ENCODE results near the gene RS1.

Gene RS1

GRCh38 chrX:18643243-18643642, 28.7 kb downstream of the RS1 start:
- no peaks in the 10 kb centered on the region for H3K4me1 ChIP-seq (ENCODE audit: control insufficient read depth in 1 of 2, insufficient read depth in 2 of 2, low read length in 2 of 2)

DNA sequence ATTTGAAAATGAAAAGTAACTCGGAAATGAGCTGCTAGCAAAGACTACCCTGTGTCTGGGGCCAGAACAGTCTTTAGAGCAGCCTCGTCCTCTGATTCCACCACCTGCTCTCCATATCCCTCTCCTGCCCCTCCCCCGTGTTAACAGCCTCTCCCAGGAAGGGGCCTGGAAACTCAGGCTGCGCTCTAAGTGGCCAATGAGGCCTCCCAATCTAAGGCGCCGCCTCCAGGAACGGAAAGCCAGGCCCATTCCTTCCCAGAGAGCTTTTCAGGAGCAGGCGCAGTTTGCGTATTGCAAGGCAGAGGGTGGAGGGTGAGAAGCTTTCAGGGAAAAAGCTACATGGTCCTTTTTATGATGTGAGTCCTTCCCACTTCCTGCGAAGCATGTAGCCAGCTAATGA, 31.2 kb downstream of the RS1 start:
- Histone ChIP-seq H3K36me3 (ENCODE audit: control insufficient read depth in 1 of 2, insufficient read depth in 2 of 2, low read length in 2 of 2) (no peaks in the 10 kb centered on the region), H3K27ac (ENCODE audit: low read depth, low read length) (no peak overlapping the region), H3K27me3 (ENCODE audit: control insufficient read depth in 1 of 2, insufficient read depth in 2 of 2, low read length in 2 of 2) (no peaks in the 10 kb centered on the region), H3K9ac (ENCODE audit: low read depth in 1 of 2, low read length in 2 of 2) (no peak overlapping the region), H3K9me3 (ENCODE audit: control insufficient read depth in 1 of 2, low read length in 2 of 2) (no peaks in the 10 kb centered on the region), H3K4me3 (ENCODE audit: low read depth in 1 of 2, low read length in 2 of 2) (no peak overlapping the region), H3K4me1 (ENCODE audit: control insufficient read depth in 1 of 2, insufficient read depth in 2 of 2, low read length in 2 of 2) (no peaks in the 10 kb centered on the region)

More at GRCh38 chrX:18643243-18643642, 28.7 kb downstream of the RS1 start:
- Histone ChIP-seq H3K27me3 (ENCODE audit: control insufficient read depth in 1 of 2, insufficient read depth in 2 of 2, low read length in 2 of 2) (no peaks in the 10 kb centered on the region), H3K4me3 (ENCODE audit: low read depth in 1 of 2, low read length in 2 of 2) (no peak overlapping the region), H3K9ac (ENCODE audit: low read depth in 1 of 2, low read length in 2 of 2) (no peak overlapping the region), H3K27ac (ENCODE audit: low read depth, low read length) (no peak overlapping the region), H3K36me3 (ENCODE audit: control insufficient read depth in 1 of 2, insufficient read depth in 2 of 2, low read length in 2 of 2) (no peaks in the 10 kb centered on the region), H3K9me3 (ENCODE audit: control insufficient read depth in 1 of 2, low read length in 2 of 2) (no peaks in the 10 kb centered on the region)

DNA sequence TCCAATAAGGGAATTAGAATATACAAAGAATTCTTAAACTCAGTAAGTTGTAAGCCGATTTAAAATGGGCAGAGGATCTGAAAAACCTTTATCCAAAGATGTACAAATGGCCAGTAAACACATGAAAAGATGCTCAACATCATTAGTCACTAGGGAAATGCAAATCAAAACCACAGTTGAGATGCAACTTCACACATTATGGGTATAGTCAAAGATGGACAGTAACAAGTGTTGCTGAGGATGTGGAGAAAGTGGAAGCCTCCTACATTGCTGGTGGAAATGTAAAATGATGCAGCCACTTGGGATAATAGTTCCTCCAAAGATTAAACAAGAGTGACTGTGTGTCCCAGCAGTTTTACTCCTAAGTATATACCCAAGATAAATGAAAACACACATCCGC, 32.6 kb downstream of the RS1 start:
- no peak overlapping the region for H3K9ac ChIP-seq (ENCODE audit: low read depth in 1 of 2, low read length in 2 of 2)
- H3K9me3 ChIP-seq (ENCODE audit: control insufficient read depth in 1 of 2, low read length in 2 of 2), result no peaks in the 10 kb centered on the region
- no peak overlapping the region for H3K4me3 ChIP-seq (ENCODE audit: low read depth in 1 of 2, low read length in 2 of 2)
- H3K27ac ChIP-seq (ENCODE audit: low read depth, low read length), result no peak overlapping the region
- H3K36me3 ChIP-seq (ENCODE audit: control insufficient read depth in 1 of 2, insufficient read depth in 2 of 2, low read length in 2 of 2), result no peaks in the 10 kb centered on the region
- H3K4me1 ChIP-seq (ENCODE audit: control insufficient read depth in 1 of 2, insufficient read depth in 2 of 2, low read length in 2 of 2), result no peaks in the 10 kb centered on the region
- H3K27me3 ChIP-seq (ENCODE audit: control insufficient read depth in 1 of 2, insufficient read depth in 2 of 2, low read length in 2 of 2), result no peaks in the 10 kb centered on the region

DNA sequence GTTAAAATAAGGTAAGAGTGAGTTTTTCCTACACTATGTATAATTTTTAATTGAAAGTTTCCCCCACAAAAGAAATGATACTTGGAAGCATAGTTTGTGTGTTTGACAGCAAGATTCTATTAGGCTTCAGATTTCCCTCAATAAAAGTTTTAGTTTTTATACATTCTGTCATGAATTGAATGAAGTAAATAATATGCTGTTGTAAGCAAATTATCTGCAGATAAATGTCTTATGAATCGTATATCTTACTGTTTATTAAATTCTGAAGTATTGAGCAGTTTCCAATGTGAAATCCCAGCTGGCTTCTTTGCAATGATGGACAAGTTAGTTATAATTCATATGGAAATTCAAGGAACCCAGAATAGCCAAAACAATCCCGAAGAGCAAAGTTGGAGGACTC, 33.5 kb downstream of the RS1 start:
- Histone ChIP-seq H3K9ac (ENCODE audit: low read depth in 1 of 2, low read length in 2 of 2) (no peak overlapping the region), H3K4me3 (ENCODE audit: low read depth in 1 of 2, low read length in 2 of 2) (no peak overlapping the region), H3K9me3 (ENCODE audit: control insufficient read depth in 1 of 2, low read length in 2 of 2) (no peaks in the 10 kb centered on the region), H3K27ac (ENCODE audit: low read depth, low read length) (no peak overlapping the region), H3K36me3 (ENCODE audit: control insufficient read depth in 1 of 2, insufficient read depth in 2 of 2, low read length in 2 of 2) (no peaks in the 10 kb centered on the region), H3K4me1 (ENCODE audit: control insufficient read depth in 1 of 2, insufficient read depth in 2 of 2, low read length in 2 of 2) (no peaks in the 10 kb centered on the region), H3K27me3 (ENCODE audit: control insufficient read depth in 1 of 2, insufficient read depth in 2 of 2, low read length in 2 of 2) (no peaks in the 10 kb centered on the region)

- Histone ChIP-seq H3K4me3 (ENCODE audit: low read depth in 1 of 2, low read length in 2 of 2) (no peak overlapping the region), H3K9me3 (ENCODE audit: control insufficient read depth in 1 of 2, low read length in 2 of 2) (no peaks in the 10 kb centered on the region), H3K36me3 (ENCODE audit: control insufficient read depth in 1 of 2, insufficient read depth in 2 of 2, low read length in 2 of 2) (peaks cover 0 to 3% of the 10 kb centered on the region in 2 donors), H3K9ac (ENCODE audit: low read depth in 1 of 2, low read length in 2 of 2) (no peak overlapping the region), H3K27me3 (ENCODE audit: control insufficient read depth in 1 of 2, insufficient read depth in 2 of 2, low read length in 2 of 2) (no peaks in the 10 kb centered on the region), H3K27ac (ENCODE audit: low read depth, low read length) (no peak overlapping the region), H3K4me1 (ENCODE audit: control insufficient read depth in 1 of 2, insufficient read depth in 2 of 2, low read length in 2 of 2) (no peaks in the 10 kb centered on the region)
Measured at GRCh38 chrX:18630934-18631333, 41.0 kb downstream of the RS1 start.

GRCh38 chrX:18624599-18624998, 47.3 kb downstream of the RS1 start:
- Histone ChIP-seq H3K27ac (ENCODE audit: low read depth, low read length) (no peak overlapping the region), H3K9ac (ENCODE audit: low read depth in 1 of 2, low read length in 2 of 2) (no peak overlapping the region), H3K27me3 (ENCODE audit: control insufficient read depth in 1 of 2, insufficient read depth in 2 of 2, low read length in 2 of 2) (no peaks in the 10 kb centered on the region), H3K4me3 (ENCODE audit: low read depth in 1 of 2, low read length in 2 of 2) (no peak overlapping the region), H3K36me3 (ENCODE audit: control insufficient read depth in 1 of 2, insufficient read depth in 2 of 2, low read length in 2 of 2) (peaks cover 0 to 7% of the 10 kb centered on the region in 2 donors), H3K4me1 (ENCODE audit: control insufficient read depth in 1 of 2, insufficient read depth in 2 of 2, low read length in 2 of 2) (peaks cover 0 to 2% of the 10 kb centered on the region in 2 donors), H3K9me3 (ENCODE audit: control insufficient read depth in 1 of 2, low read length in 2 of 2) (no peaks in the 10 kb centered on the region)

- Histone ChIP-seq H3K27ac (ENCODE audit: low read depth, low read length) (no peak overlapping the region), H3K4me1 (ENCODE audit: control insufficient read depth in 1 of 2, insufficient read depth in 2 of 2, low read length in 2 of 2) (peaks cover 2 to 12% of the 10 kb centered on the region in 2 donors)
Measured at GRCh38 chrX:18620349-18620748, 51.6 kb downstream of the RS1 start.

GRCh38 chrX:18619288-18619687, 52.6 kb downstream of the RS1 start:
- H3K4me3 ChIP-seq (ENCODE audit: low read depth in 1 of 2, low read length in 2 of 2), result no peak overlapping the region
- no peaks in the 10 kb centered on the region for H3K36me3 ChIP-seq (ENCODE audit: control insufficient read depth in 1 of 2, insufficient read depth in 2 of 2, low read length in 2 of 2)
- no peak overlapping the region for H3K27ac ChIP-seq (ENCODE audit: low read depth, low read length)
- no peaks in the 10 kb centered on the region for H3K27me3 ChIP-seq (ENCODE audit: control insufficient read depth in 1 of 2, insufficient read depth in 2 of 2, low read length in 2 of 2)
- no peak overlapping the region for H3K9ac ChIP-seq (ENCODE audit: low read depth in 1 of 2, low read length in 2 of 2)
- H3K4me1 ChIP-seq (ENCODE audit: control insufficient read depth in 1 of 2, insufficient read depth in 2 of 2, low read length in 2 of 2), result peaks cover 2 to 12% of the 10 kb centered on the region in 2 donors
- no peaks in the 10 kb centered on the region for H3K9me3 ChIP-seq (ENCODE audit: control insufficient read depth in 1 of 2, low read length in 2 of 2)

More at GRCh38 chrX:18620349-18620748, 51.6 kb downstream of the RS1 start:
- Histone ChIP-seq H3K36me3 (ENCODE audit: control insufficient read depth in 1 of 2, insufficient read depth in 2 of 2, low read length in 2 of 2) (peaks cover 0 to 2% of the 10 kb centered on the region in 2 donors), H3K9ac (ENCODE audit: low read depth in 1 of 2, low read length in 2 of 2) (no peak overlapping the region), H3K27me3 (ENCODE audit: control insufficient read depth in 1 of 2, insufficient read depth in 2 of 2, low read length in 2 of 2) (no peaks in the 10 kb centered on the region), H3K4me3 (ENCODE audit: low read depth in 1 of 2, low read length in 2 of 2) (no peak overlapping the region), H3K9me3 (ENCODE audit: control insufficient read depth in 1 of 2, low read length in 2 of 2) (no peaks in the 10 kb centered on the region)

GRCh38 chrX:18617407-18617750, 54.5 kb downstream of the RS1 start:
- Histone ChIP-seq H3K27ac (ENCODE audit: low read depth, low read length) (no peak overlapping the region), H3K36me3 (ENCODE audit: control insufficient read depth in 1 of 2, insufficient read depth in 2 of 2, low read length in 2 of 2) (no peaks in the 10 kb centered on the region), H3K9ac (ENCODE audit: low read depth in 1 of 2, low read length in 2 of 2) (no peak overlapping the region), H3K4me3 (ENCODE audit: low read depth in 1 of 2, low read length in 2 of 2) (no peak overlapping the region), H3K27me3 (ENCODE audit: control insufficient read depth in 1 of 2, insufficient read depth in 2 of 2, low read length in 2 of 2) (no peaks in the 10 kb centered on the region), H3K4me1 (ENCODE audit: control insufficient read depth in 1 of 2, insufficient read depth in 2 of 2, low read length in 2 of 2) (peaks cover 2 to 12% of the 10 kb centered on the region in 2 donors), H3K9me3 (ENCODE audit: control insufficient read depth in 1 of 2, low read length in 2 of 2) (no peaks in the 10 kb centered on the region)

GRCh38 chrX:18616688-18617406, 55.1 kb downstream of the RS1 start:
- Histone ChIP-seq H3K4me3 (ENCODE audit: low read depth in 1 of 2, low read length in 2 of 2) (no peak overlapping the region), H3K27me3 (ENCODE audit: control insufficient read depth in 1 of 2, insufficient read depth in 2 of 2, low read length in 2 of 2) (no peaks in the 10 kb centered on the region), H3K27ac (ENCODE audit: low read depth, low read length) (no peak overlapping the region), H3K9me3 (ENCODE audit: control insufficient read depth in 1 of 2, low read length in 2 of 2) (no peaks in the 10 kb centered on the region), H3K9ac (ENCODE audit: low read depth in 1 of 2, low read length in 2 of 2) (no peak overlapping the region), H3K4me1 (ENCODE audit: control insufficient read depth in 1 of 2, insufficient read depth in 2 of 2, low read length in 2 of 2) (peaks cover 2 to 12% of the 10 kb centered on the region in 2 donors), H3K36me3 (ENCODE audit: control insufficient read depth in 1 of 2, insufficient read depth in 2 of 2, low read length in 2 of 2) (no peaks in the 10 kb centered on the region)

All from duodenal mucosa (tissue), 2 donors.